HEK293T (cell line): ENCODE results near the gene FTCD.

Experiments
- BHLHE40 ChIP-seq: fragments of 450-650 bp; IDR thresholded peaks from 2 replicates; pipeline ENCODE4 v1.6.1; 2016; ENCODE audit warnings: mild to moderate bottlenecking, moderate library complexity, borderline replicate concordance
- NFRKB ChIP-seq: fragments of 450-650 bp; IDR thresholded peaks from 2 replicates; pipeline ENCODE4 v1.6.1; 2016; ENCODE audit warnings: mild to moderate bottlenecking, moderate library complexity

DNA sequence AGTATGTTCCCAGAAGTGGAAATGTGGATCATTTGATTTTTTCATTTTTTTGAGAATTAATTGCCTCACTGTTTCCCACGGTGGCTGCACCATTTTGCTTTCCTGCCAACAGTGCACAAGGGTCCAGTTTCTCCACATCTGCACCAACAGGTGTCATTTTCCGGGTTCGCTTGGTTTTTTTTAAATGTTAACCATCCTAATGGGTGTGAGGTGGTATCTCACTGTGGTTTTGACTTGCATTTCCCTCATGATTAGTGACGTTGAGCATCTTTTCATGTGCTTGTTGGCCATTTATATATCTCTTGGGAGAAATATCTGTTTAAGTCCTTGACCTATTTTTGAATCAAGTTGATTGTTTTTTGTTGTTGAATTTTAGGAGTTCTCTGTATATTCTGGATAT lies 54.5 kb downstream of the FTCD start:
- TF ChIP-seq NFRKB, result no peak
- no peak for TF ChIP-seq BHLHE40
